ENCODE measurements around the gene POLR1A. TPM values are rescaled to one million over a fixed set of nuclear protein-coding genes. Genes with fewer than 3 reads are reported as not detected.

POLR1A gene
- total RNA-seq, 1 experiment from 2014 or later, result 62.7 TPM

GRCh38 chr2:86014493-86014892, 91.2 kb downstream of the POLR1A start:
- H4K91ac ChIP-seq (ENCODE audit: insufficient read length, low read depth, low read length), result no peak overlapping the region
- no peak overlapping the region for H2BK5ac ChIP-seq (ENCODE audit: insufficient read length, low read length)
- no CpG with 5 or more reads among the region's 2 CpGs for WGBS (ENCODE audit: extremely low coverage, insufficient read length, low lambda C conversion rate)
- H2BK120ac ChIP-seq (ENCODE audit: low read depth, low read length, poor library complexity, severe bottlenecking), result no peak overlapping the region
- no peak overlapping the region for H3K56ac ChIP-seq (ENCODE audit: insufficient read length, low read depth, low read length)
- no peak overlapping the region for H3T11ph ChIP-seq (ENCODE audit: low read length)
- no peak overlapping the region for H2BK15ac ChIP-seq (ENCODE audit: low read depth, low read length)
- DNase-seq, result no peak
- no peak overlapping the region for H2BK20ac ChIP-seq (ENCODE audit: low read depth, low read length, poor library complexity, severe bottlenecking)
- no peaks in the 10 kb centered on the region for H3K23me2 ChIP-seq (ENCODE audit: insufficient read length, low read depth, low read length, poor library complexity, severe bottlenecking)
- no peaks in the 10 kb centered on the region for H3K27me3 ChIP-seq (ENCODE audit: insufficient read depth, low read length)
- no peak overlapping the region for H3K9ac ChIP-seq (ENCODE audit: extremely low read depth, insufficient read length, low read length)
- H3K79me2 ChIP-seq (ENCODE audit: insufficient read depth, low read length), result no peaks in the 10 kb centered on the region
- H3K14ac ChIP-seq (ENCODE audit: insufficient read depth, low read length), result no peak overlapping the region
- no peak overlapping the region for H2AK5ac ChIP-seq (ENCODE audit: insufficient read length, low read length)
- no peak overlapping the region for H3K4me2 ChIP-seq (ENCODE audit: insufficient read depth, insufficient read length, low read length)
- no peaks in the 10 kb centered on the region for H4K20me1 ChIP-seq (ENCODE audit: control insufficient read depth, insufficient read depth, insufficient read length)
- H3K18ac ChIP-seq (ENCODE audit: insufficient read length, low read depth, low read length), result no peak overlapping the region
- H3K4me1 Mint-ChIP-seq, result peaks cover 0 to 7% of the 10 kb centered on the region in 2 experiments; a peak in 1 of 4 replicates
- no peak overlapping the region for H3K27ac ChIP-seq (ENCODE audit: insufficient read length, low read depth, low read length)
- no peak overlapping the region for H2BK12ac ChIP-seq (ENCODE audit: insufficient read length, low read depth, low read length)
- H3K9me3 Mint-ChIP-seq, result peaks cover 9 to 18% of the 10 kb centered on the region in 2 experiments
- H3K4me1 ChIP-seq (ENCODE audit: insufficient read depth, low read length), result no peaks in the 10 kb centered on the region
- TF ChIP-seq CTCF (conservative IDR thresholded peaks at IDR 0.05), result no peak
- no peak overlapping the region for H3K27ac Mint-ChIP-seq
- no peak overlapping the region for H3K4me3 Mint-ChIP-seq
- H2AFZ ChIP-seq (ENCODE audit: low read length), result no peak overlapping the region
- H3K27me3 Mint-ChIP-seq (ENCODE audit: low read depth), result peaks cover 18% of the 10 kb centered on the region
- no peak overlapping the region for H4K8ac ChIP-seq (replicated peaks; ENCODE audit: insufficient read length, low read depth, low read length)
- H3K36me3 Mint-ChIP-seq (ENCODE audit: insufficient read depth in 1 of 3, low read depth in 3 of 3), result peaks cover 5 to 12% (median 11%) of the 10 kb centered on the region in 3 experiments; a peak in 6 of 7 replicates
- no peak overlapping the region for H4K5ac ChIP-seq (ENCODE audit: insufficient read length, low read depth, low read length)
- peaks cover 7% of the 10 kb centered on the region for H3K9me3 ChIP-seq (ENCODE audit: control insufficient read depth, low read depth, low read length)
- H3K4ac ChIP-seq (ENCODE audit: low read depth, low read length), result no peak overlapping the region
- H3K23ac ChIP-seq (ENCODE audit: insufficient read length, low read depth, low read length), result no peak overlapping the region
- no peaks in the 10 kb centered on the region for H3K79me1 ChIP-seq (ENCODE audit: insufficient read depth, low read depth, low read length, poor library complexity, severe bottlenecking)
